Lower leg skin (tissue), 3 donors: ENCODE data around the gene POLA1.

Source experiments
- POLR2A ChIP-seq, 2 donors: fragments of 450-650 bp; IDR thresholded peaks; one replicate each; pipeline ENCODE4 v1.6.1; 2016 to 2017; ENCODE audit warnings: antibody characterized with exemption in 2 of 2, mild to moderate bottlenecking in 1 of 2, moderate library complexity in 1 of 2
- TF ChIP-seq, protein P1 (sequence below), 3 donors: fragments of 450-650 bp; IDR thresholded peaks; one replicate each; pipeline ENCODE4 v1.5.1; 2016; ENCODE audit warnings: antibody characterized with exemption in 3 of 3, mild to moderate bottlenecking in 3 of 3, moderate library complexity in 2 of 3

DNA sequence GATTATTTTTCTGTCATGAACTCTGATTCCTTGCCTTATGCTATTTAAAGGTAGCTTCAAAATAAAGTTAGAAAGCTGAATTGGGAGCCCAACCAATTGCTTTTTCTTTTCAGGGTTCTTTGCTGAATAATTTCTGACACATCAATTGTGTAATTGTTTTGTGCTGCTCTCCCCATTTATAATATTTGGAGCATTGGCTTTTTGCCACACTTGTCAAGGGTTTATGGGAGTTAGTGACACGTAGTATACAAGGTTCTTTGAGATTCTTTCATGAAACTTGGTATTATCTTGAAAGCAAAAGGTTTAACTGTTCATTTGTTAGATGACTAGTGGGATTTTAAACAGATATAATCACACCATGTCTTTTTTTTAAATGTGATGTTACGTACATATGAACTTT is 80.9 kb downstream of the POLA1 start:
- TF ChIP-seq, protein P1, sequence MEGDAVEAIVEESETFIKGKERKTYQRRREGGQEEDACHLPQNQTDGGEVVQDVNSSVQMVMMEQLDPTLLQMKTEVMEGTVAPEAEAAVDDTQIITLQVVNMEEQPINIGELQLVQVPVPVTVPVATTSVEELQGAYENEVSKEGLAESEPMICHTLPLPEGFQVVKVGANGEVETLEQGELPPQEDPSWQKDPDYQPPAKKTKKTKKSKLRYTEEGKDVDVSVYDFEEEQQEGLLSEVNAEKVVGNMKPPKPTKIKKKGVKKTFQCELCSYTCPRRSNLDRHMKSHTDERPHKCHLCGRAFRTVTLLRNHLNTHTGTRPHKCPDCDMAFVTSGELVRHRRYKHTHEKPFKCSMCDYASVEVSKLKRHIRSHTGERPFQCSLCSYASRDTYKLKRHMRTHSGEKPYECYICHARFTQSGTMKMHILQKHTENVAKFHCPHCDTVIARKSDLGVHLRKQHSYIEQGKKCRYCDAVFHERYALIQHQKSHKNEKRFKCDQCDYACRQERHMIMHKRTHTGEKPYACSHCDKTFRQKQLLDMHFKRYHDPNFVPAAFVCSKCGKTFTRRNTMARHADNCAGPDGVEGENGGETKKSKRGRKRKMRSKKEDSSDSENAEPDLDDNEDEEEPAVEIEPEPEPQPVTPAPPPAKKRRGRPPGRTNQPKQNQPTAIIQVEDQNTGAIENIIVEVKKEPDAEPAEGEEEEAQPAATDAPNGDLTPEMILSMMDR (IDR thresholded peaks at IDR 0.05) = no peak
- TF ChIP-seq POLR2A (IDR thresholded peaks at IDR 0.05) = no peak
